HepG2 (cell line): ENCODE results near the gene ANKRD10. TPM values are rescaled to one million over a fixed set of nuclear protein-coding genes. Genes with fewer than 3 reads are reported as not detected.

Source experiments
- CENPT ChIP-seq: sonication (generic); formaldehyde crosslinking; IDR thresholded peaks from 2 replicates; pipeline ENCODE4 v1.8.0; 2022; ENCODE audit warnings: low read depth, mild to moderate bottlenecking, moderate library complexity, missing genetic modification reagents
- HNF4A ChIP-seq: sonication (generic); formaldehyde crosslinking; IDR thresholded peaks from 2 replicates; pipeline ENCODE4 v1.4.0; 2020; ENCODE audit warnings: missing genetic modification reagents
- HNRNPLL ChIP-seq: fragments of 200-400 bp; formaldehyde crosslinking; IDR thresholded peaks from 2 replicates; pipeline ENCODE4 v1.6.1; 2017; ENCODE audit warnings: mild to moderate bottlenecking, low read depth, low read length; ENCODE audit not compliant: poor library complexity, severe bottlenecking
- MTF2 ChIP-seq: sonication (generic); formaldehyde crosslinking; IDR thresholded peaks from 2 replicates; pipeline ENCODE4 v1.5.0; 2020; ENCODE audit warnings: missing genetic modification reagents, borderline replicate concordance
- ONECUT2 ChIP-seq: sonication (generic); formaldehyde crosslinking; IDR thresholded peaks from 2 replicates; pipeline ENCODE4 v1.4.0; 2020; ENCODE audit warnings: missing genetic modification reagents
- RBFOX2 ChIP-seq: fragments of 200-400 bp; formaldehyde crosslinking; IDR thresholded peaks from 2 replicates; pipeline ENCODE4 v1.6.1; 2017; ENCODE audit warnings: low read depth, mild to moderate bottlenecking, low read length
- SP2 ChIP-seq: sonication (generic); formaldehyde crosslinking; IDR thresholded peaks from 2 replicates; pipeline ENCODE4 v1.5.1; 2020; ENCODE audit warnings: mild to moderate bottlenecking, missing genetic modification reagents
- ZNF790 ChIP-seq: sonication (generic); formaldehyde crosslinking; IDR thresholded peaks from 2 replicates; pipeline ENCODE4 v1.8.0; 2022; ENCODE audit warnings: missing genetic modification reagents, mild to moderate bottlenecking, borderline replicate concordance
- ZNF83 ChIP-seq: sonication (generic); formaldehyde crosslinking; IDR thresholded peaks from 2 replicates; pipeline ENCODE4 v1.4.0; 2020; ENCODE audit warnings: missing genetic modification reagents, mild to moderate bottlenecking, borderline replicate concordance
- polyA plus RNA-seq, 8 experiments: library from polyadenylated mRNA; depleted of rRNA in 3 of 8; stranded (reverse) in 7 of 8; unstranded in 1 of 8; fragments of >200 nt; fragmentation: Illumina TruSeq in 4 of 8; extraction: Trizol in 4 of 8; gene quantifications; 2 replicates each; pipeline versions ENCODE4 v1.2.1 to v1.2.3, GENCODE V29; 2011 to 2016; ENCODE audit warnings: low read depth in 4 of 8, missing spikeins in 1 of 8, mixed read lengths in 1 of 8; ENCODE audit not compliant: insufficient read depth in 1 of 8
- total RNA-seq, 5 experiments: library from RNA; depleted of rRNA; stranded (reverse); fragments of >200 nt; fragmentation: Illumina TruSeq; extraction: Trizol; gene quantifications; 2 replicates each; pipeline ENCODE4 v1.2.3, GENCODE V29; 2016; ENCODE audit warnings: low read depth in 1 of 5
- TF ChIP-seq, protein P1 (sequence below): sonication (generic); formaldehyde crosslinking; IDR thresholded peaks from 2 replicates; pipeline ENCODE4 v1.4.0; 2020; ENCODE audit warnings: missing genetic modification reagents
- TF ChIP-seq, protein P2 (sequence below): IDR thresholded peaks from 2 replicates; pipeline ENCODE4 v1.6.1; 2016; ENCODE audit warnings: missing compliant biosample characterization, missing genetic modification reagents, borderline replicate concordance
- TF ChIP-seq, protein P3 (sequence below): sonication (generic); formaldehyde crosslinking; IDR thresholded peaks from 2 replicates; pipeline ENCODE4 v1.4.0; 2020; ENCODE audit warnings: mild to moderate bottlenecking, missing genetic modification reagents
- TF ChIP-seq, protein P4 (sequence below): sonication (generic); formaldehyde crosslinking; IDR thresholded peaks from 2 replicates; pipeline ENCODE4 v1.8.0; 2022; ENCODE audit warnings: mild to moderate bottlenecking, missing genetic modification reagents, moderate library complexity

The ANKRD10 gene
- total and polyA plus RNA-seq, 2 of the 13 experiments (the other 11 are each of a cell fraction or from before 2014, with no cell fraction given) = 108 to 115 TPM

DNA sequence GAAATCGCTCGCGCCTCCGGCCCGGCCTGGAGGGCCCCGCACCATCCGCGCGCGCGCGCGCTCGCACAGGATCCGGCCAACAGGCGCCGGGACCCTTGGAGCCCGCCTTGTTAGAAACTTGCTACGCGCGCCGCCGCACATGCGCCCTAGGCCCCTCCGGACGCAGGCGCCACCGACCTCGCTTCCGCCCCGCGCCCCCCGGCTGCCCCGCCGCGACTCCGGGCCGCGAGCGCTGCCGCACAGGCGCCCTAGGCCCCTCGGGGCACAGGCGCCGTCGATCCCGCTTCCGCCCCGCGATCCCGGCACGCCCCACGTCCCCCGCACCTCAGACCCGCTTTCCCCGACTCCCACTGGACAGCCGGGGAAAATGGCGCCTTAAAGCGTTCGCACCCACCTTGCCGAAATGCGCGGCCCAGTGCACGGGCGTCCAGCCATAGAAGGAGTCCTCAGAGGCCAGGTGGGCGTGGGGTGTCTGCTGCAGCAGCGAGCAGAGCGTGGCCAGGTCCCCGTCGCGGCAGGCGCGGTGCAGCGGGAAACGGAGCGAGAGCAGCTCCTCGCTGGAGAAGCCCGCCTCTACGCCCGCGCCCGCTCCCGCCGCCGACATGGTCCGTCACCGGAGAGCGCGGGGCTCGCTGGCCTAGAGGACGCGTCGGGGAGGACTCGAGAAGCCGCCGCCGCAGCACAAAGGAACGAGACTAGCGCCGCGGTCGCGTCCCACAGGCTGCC is 375 bp downstream of the ANKRD10 start (continued):
- TF ChIP-seq, protein P1, sequence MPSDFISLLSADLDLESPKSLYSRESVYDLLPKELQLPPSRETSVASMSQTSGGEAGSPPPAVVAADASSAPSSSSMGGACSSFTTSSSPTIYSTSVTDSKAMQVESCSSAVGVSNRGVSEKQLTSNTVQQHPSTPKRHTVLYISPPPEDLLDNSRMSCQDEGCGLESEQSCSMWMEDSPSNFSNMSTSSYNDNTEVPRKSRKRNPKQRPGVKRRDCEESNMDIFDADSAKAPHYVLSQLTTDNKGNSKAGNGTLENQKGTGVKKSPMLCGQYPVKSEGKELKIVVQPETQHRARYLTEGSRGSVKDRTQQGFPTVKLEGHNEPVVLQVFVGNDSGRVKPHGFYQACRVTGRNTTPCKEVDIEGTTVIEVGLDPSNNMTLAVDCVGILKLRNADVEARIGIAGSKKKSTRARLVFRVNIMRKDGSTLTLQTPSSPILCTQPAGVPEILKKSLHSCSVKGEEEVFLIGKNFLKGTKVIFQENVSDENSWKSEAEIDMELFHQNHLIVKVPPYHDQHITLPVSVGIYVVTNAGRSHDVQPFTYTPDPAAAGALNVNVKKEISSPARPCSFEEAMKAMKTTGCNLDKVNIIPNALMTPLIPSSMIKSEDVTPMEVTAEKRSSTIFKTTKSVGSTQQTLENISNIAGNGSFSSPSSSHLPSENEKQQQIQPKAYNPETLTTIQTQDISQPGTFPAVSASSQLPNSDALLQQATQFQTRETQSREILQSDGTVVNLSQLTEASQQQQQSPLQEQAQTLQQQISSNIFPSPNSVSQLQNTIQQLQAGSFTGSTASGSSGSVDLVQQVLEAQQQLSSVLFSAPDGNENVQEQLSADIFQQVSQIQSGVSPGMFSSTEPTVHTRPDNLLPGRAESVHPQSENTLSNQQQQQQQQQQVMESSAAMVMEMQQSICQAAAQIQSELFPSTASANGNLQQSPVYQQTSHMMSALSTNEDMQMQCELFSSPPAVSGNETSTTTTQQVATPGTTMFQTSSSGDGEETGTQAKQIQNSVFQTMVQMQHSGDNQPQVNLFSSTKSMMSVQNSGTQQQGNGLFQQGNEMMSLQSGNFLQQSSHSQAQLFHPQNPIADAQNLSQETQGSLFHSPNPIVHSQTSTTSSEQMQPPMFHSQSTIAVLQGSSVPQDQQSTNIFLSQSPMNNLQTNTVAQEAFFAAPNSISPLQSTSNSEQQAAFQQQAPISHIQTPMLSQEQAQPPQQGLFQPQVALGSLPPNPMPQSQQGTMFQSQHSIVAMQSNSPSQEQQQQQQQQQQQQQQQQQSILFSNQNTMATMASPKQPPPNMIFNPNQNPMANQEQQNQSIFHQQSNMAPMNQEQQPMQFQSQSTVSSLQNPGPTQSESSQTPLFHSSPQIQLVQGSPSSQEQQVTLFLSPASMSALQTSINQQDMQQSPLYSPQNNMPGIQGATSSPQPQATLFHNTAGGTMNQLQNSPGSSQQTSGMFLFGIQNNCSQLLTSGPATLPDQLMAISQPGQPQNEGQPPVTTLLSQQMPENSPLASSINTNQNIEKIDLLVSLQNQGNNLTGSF (CRISPR knock-in tag) = 0 out of 2 replicates have a peak, but pooled peaks have one; percentile 35
- no peak for TF ChIP-seq ZNF83
- TF ChIP-seq ZNF790 (CRISPR knock-in tag) = peak; percentile 92
- no peak for TF ChIP-seq CENPT (CRISPR knock-in tag)
- TF ChIP-seq, protein P2, sequence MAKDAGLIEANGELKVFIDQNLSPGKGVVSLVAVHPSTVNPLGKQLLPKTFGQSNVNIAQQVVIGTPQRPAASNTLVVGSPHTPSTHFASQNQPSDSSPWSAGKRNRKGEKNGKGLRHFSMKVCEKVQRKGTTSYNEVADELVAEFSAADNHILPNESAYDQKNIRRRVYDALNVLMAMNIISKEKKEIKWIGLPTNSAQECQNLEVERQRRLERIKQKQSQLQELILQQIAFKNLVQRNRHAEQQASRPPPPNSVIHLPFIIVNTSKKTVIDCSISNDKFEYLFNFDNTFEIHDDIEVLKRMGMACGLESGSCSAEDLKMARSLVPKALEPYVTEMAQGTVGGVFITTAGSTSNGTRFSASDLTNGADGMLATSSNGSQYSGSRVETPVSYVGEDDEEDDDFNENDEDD (CRISPR knock-in tag) = 0 out of 2 replicates have a peak, but pooled peaks have one; percentile 7
- no peak for TF ChIP-seq MTF2 (CRISPR knock-in tag)
- peak; percentile 45 for TF ChIP-seq HNRNPLL
- TF ChIP-seq HNF4A (CRISPR knock-in tag) = no peak
- TF ChIP-seq, protein P3, sequence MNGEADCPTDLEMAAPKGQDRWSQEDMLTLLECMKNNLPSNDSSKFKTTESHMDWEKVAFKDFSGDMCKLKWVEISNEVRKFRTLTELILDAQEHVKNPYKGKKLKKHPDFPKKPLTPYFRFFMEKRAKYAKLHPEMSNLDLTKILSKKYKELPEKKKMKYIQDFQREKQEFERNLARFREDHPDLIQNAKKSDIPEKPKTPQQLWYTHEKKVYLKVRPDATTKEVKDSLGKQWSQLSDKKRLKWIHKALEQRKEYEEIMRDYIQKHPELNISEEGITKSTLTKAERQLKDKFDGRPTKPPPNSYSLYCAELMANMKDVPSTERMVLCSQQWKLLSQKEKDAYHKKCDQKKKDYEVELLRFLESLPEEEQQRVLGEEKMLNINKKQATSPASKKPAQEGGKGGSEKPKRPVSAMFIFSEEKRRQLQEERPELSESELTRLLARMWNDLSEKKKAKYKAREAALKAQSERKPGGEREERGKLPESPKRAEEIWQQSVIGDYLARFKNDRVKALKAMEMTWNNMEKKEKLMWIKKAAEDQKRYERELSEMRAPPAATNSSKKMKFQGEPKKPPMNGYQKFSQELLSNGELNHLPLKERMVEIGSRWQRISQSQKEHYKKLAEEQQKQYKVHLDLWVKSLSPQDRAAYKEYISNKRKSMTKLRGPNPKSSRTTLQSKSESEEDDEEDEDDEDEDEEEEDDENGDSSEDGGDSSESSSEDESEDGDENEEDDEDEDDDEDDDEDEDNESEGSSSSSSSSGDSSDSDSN (CRISPR knock-in tag) = peak; percentile 89
- TF ChIP-seq, protein P4, sequence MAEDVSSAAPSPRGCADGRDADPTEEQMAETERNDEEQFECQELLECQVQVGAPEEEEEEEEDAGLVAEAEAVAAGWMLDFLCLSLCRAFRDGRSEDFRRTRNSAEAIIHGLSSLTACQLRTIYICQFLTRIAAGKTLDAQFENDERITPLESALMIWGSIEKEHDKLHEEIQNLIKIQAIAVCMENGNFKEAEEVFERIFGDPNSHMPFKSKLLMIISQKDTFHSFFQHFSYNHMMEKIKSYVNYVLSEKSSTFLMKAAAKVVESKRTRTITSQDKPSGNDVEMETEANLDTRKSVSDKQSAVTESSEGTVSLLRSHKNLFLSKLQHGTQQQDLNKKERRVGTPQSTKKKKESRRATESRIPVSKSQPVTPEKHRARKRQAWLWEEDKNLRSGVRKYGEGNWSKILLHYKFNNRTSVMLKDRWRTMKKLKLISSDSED (CRISPR knock-in tag) = no peak
- TF ChIP-seq SP2 (CRISPR knock-in tag) = no peak; the same call in none of the 2 replicates
- TF ChIP-seq RBFOX2 = peak; percentile 95
- no peak for TF ChIP-seq ONECUT2
